KOPT-K1 (cell line): ENCODE data around the gene BPGM.

Experiments used
- H3K27ac ChIP-seq: fragments of 200-600 bp; sonication (generic); 2 replicates; pipeline ENCODE4 v1.5.1; 2016; ENCODE audit warnings: antibody characterized with exemption, mild to moderate bottlenecking, low read depth, low read length; ENCODE audit not compliant: poor library complexity, severe bottlenecking
- H3K36me3 ChIP-seq: fragments of 200-600 bp; sonication (generic); 2 replicates; pipeline ENCODE4 v1.5.1; 2017; ENCODE audit warnings: antibody characterized with exemption, mild to moderate bottlenecking, low read length, moderate library complexity; ENCODE audit not compliant: insufficient read depth
- H3K9me3 ChIP-seq: fragments of 200-600 bp; sonication (generic); 2 replicates; pipeline ENCODE4 v1.5.1; 2017; ENCODE audit warnings: antibody characterized with exemption, low read length, mild to moderate bottlenecking; ENCODE audit not compliant: insufficient read depth, poor library complexity, severe bottlenecking

BPGM gene

GRCh38 chr7:134726581-134726980 is 79.9 kb downstream of the BPGM start:
- no peaks in the 10 kb centered on the region for H3K36me3 ChIP-seq
- H3K27ac ChIP-seq, result no peak overlapping the region
- H3K9me3 ChIP-seq, result peaks cover 6% of the 10 kb centered on the region

- H3K36me3 ChIP-seq, result no peaks in the 10 kb centered on the region
These were observed 81.1 kb downstream of the BPGM start for GRCh38 chr7:134727711-134728110.

More at GRCh38 chr7:134727711-134728110, 81.1 kb downstream of the BPGM start:
- no peak overlapping the region for H3K27ac ChIP-seq
- peaks cover 6% of the 10 kb centered on the region for H3K9me3 ChIP-seq
